ENCODE data around the gene TMEM258.

Gene TMEM258

GRCh38 chr11:61820174-61820573, 27.8 kb upstream of the TMEM258 start:
- no peak for DNase-seq (ENCODE audit: low read depth)

GRCh38 chr11:61817471-61818202, 25.2 kb upstream of the TMEM258 start:
- no peak for DNase-seq (ENCODE audit: low read depth)

GRCh38 chr11:61816736-61817455, 24.5 kb upstream of the TMEM258 start, which contains the start of gene FADS1:
TSS of gene FADS1 (minus strand) at chr11:61817003. CDS start at chr11:61816929, 74 bp downstream.
- DNase-seq (ENCODE audit: low read depth): peak; percentile 76

GRCh38 chr11:61815790-61816735, 23.7 kb upstream of the TMEM258 start:
- no peak for DNase-seq (ENCODE audit: low read depth)

GRCh38 chr11:61814958-61815789, 22.8 kb upstream of the TMEM258 start:
- peak; percentile 93 for DNase-seq (ENCODE audit: low read depth)

GRCh38 chr11:61814247-61814957, 22.0 kb upstream of the TMEM258 start:
- DNase-seq (ENCODE audit: low read depth): no peak

- DNase-seq (ENCODE audit: low read depth): no peak
These were observed 20.5 kb upstream of the TMEM258 start for GRCh38 chr11:61812736-61813411.

- DNase-seq (ENCODE audit: low read depth): no peak
These were observed 19.4 kb upstream of the TMEM258 start for GRCh38 chr11:61811831-61812230.

- no peak for DNase-seq (ENCODE audit: low read depth)
These were observed 18.3 kb upstream of the TMEM258 start for GRCh38 chr11:61810671-61811175.

GRCh38 chr11:61806785-61807184, 14.4 kb upstream of the TMEM258 start:
- no peak for DNase-seq (ENCODE audit: low read depth)

GRCh38 chr11:61805146-61805545, 12.7 kb upstream of the TMEM258 start:
- DNase-seq (ENCODE audit: low read depth): no peak

GRCh38 chr11:61803889-61804647, 11.7 kb upstream of the TMEM258 start:
- DNase-seq (ENCODE audit: low read depth): no peak

GRCh38 chr11:61802605-61803004, 10.2 kb upstream of the TMEM258 start:
- no peak for DNase-seq (ENCODE audit: low read depth)

- DNase-seq (ENCODE audit: low read depth): no peak
These were observed 8.2 kb upstream of the TMEM258 start for GRCh38 chr11:61800331-61801281.

GRCh38 chr11:61799665-61800284, 7.4 kb upstream of the TMEM258 start:
- DNase-seq (ENCODE audit: low read depth): no peak

GRCh38 chr11:61797263-61797944, 5.0 kb upstream of the TMEM258 start:
- DNase-seq (ENCODE audit: low read depth): peak; percentile 72

Data from stromal cell of bone marrow (primary cell).